Smooth muscle cell of trachea (primary cell): ENCODE results near the gene CSNK2B. TPM values are rescaled to one million over a fixed set of nuclear protein-coding genes. Genes with fewer than 3 reads are reported as not detected.

Source experiments
- total RNA-seq: library from RNA; depleted of rRNA; stranded (reverse); fragments of >200 nt; gene quantifications from 2 replicates; pipeline ENCODE4 v1.2.1, GENCODE V29; 2014

Gene CSNK2B
- 112 and 124 TPM in 2 replicates for total RNA-seq

GRCh38 chr6:31665501-31666336 is at the start of gene CSNK2B:
TSS of gene CSNK2B (plus strand) at chr6:31666080. CDS start at chr6:31666832, 752 bp downstream.

GRCh38 chr6:31620586-31621319 is 45.1 kb upstream of the CSNK2B start, which contains the start of gene PRRC2A:
TSS of gene PRRC2A (plus strand) at chr6:31620715. CDS start at chr6:31622790, 2,075 bp downstream.

GRCh38 chr6:31655349-31656237 is 10.3 kb upstream of the CSNK2B start, which contains the start of gene APOM:
TSS of gene APOM (plus strand) at chr6:31655894. CDS start at chr6:31655967, 73 bp downstream.

DNA sequence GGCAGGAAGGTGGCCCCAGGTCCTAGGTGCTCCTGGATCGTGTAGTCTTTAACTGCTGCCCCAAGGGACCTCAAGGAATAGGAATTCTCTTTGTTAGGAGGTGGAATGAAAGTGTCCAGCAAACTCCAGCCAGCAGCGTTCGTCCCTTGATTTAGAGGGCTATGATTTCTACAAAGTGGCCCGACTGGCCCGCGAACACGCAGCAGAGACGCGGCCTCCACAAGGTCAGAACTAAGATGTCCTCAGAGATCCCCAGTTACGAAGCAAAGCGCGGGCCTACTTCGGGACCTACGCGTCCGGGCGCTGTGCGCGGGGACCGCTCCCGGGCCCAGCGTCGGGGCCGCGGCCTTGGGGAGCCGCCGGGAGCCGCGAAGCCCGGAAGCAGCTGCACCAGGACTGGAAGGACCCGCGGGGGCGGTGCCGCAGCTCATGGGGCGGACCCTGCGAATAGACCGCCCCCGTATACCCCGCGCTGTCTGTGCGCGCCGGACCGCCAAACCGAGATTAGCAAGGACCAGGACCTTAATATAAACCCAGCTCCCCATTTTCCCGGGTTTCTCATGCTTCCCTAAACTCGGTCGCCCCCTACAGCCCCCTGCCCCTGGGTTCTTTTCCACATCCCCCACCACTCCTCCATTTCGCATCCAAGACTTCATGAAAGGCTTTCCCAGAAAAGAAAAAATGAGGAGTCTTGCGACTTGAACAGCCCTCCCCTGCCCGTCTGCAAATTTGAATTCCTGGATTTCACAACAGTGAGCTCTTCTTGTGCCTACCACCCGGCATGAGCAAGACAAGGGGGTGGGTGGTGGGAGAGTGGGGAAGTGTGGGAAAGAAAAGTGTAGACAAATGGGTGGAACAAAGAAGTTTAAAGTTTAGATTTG is 5.3 kb upstream of the CSNK2B start, which contains the start of gene C6orf47:
Gene C6orf47, minus strand, starts transcription at position 398 of the 881 bp plus-strand sequence. CDS start 831 bp downstream, outside the sequence.

GRCh38 chr6:31664790-31665500 is 935 bp upstream of the CSNK2B start, which contains the start of gene GPANK1:
TSS of gene GPANK1 (minus strand) at chr6:31664997. CDS start at chr6:31664478, 519 bp downstream.

GRCh38 chr6:31669676-31670075 is 3.8 kb downstream of the CSNK2B start, which contains the start of gene LY6G5B:
TSS of gene LY6G5B (plus strand) at chr6:31669976. CDS start at chr6:31670951, 975 bp downstream.

GRCh38 chr6:31680226-31681134 is 14.6 kb downstream of the CSNK2B start, which contains the start of gene LY6G5C:
TSS of gene LY6G5C (minus strand) at chr6:31681067. CDS start at chr6:31680373, 694 bp downstream.

GRCh38 chr6:31702819-31703716 is 37.2 kb downstream of the CSNK2B start, which contains the start of gene ABHD16A:
TSS of gene ABHD16A (minus strand) at chr6:31703324. CDS start at chr6:31703281, 43 bp downstream.

DNA sequence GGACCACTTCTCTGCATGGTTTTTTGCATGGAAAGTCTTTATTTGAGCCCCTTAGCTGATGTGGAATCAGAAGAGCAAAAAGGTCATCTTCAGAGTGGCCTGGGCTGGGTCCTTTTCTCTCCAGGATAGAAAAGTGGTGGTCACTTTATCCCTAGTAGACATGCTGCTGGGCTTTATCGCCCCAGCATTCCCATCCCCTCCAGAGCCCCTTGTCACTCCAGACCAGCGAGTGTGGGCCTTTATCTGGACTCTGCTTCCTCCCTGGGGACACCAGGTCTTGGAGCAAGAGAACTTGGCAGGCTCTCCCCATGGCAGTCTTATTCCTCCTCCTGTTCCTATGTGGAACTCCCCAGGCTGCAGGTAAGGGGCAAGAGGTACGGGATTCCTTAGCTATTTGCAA is 40.7 kb downstream of the CSNK2B start, which contains the start of gene LY6G6F:
Gene LY6G6F, plus strand, starts transcription at position 268 of the 400 bp plus-strand sequence. Its CDS starts 41 bp downstream, at position 309.

DNA sequence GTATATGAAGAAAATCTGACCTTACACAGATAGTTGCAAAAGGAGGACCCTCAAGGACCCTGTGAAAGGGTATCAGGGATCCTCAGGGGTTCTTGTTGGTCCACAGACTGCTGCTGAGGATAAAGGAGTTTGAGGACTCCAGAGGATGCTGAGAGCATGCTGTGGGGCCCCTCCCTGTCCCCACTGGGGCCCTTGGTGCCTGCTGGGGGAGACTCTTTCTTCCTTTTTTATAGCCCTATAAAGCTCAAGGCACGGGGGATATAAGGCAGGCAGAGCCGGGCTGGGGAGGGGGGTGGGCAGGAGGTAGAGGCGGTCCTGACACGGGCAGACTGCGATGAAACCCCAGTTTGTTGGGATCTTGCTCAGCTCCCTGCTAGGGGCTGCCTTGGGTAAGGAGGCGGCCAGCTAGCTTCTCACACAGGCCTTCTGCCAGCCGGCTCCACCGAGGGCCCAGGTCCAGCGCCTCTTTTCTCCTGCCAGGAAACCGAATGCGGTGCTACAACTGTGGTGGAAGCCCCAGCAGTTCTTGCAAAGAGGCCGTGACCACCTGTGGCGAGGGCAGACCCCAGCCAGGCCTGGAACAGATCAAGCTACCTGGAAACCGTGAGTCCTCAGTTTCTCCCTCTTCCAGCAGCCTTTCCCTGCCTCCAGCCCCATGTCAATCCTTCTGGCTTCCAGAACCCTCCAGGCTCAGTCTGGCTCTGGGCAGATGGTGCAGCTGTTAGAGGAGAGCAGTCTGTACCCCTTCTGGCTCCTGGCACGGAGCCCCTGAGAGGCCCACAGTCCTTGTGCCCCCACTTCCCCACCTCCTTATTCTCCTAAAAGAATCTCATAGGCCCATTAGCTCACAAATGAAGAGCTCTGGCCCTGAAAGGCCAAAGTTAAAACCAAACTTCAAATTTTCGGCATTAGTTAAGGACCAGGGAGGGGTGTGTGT is 49.4 kb downstream of the CSNK2B start, which contains the start of gene LY6G6D:
Gene LY6G6D, plus strand, starts transcription at position 327 of the 937 bp plus-strand sequence. Its CDS starts 8 bp downstream, at position 335.

Other genes starting within 250 kb of the CSNK2B start
- gene MICB, start 167.9 kb upstream of the CSNK2B start, total RNA-seq: 8.4 and 10.5 TPM in 2 replicates
- not detected in 2 replicates for gene MCCD1, start 137.1 kb upstream of the CSNK2B start, total RNA-seq
- 332 and 492 TPM in 2 replicates for gene DDX39B, start 124.1 kb upstream of the CSNK2B start, total RNA-seq
- 5.5 and 5.7 TPM in 2 replicates for gene ATP6V1G2, start 119.5 kb upstream of the CSNK2B start, total RNA-seq
- 23.3 and 41.0 TPM in 2 replicates for gene NFKBIL1, start 118.5 kb upstream of the CSNK2B start, total RNA-seq
- not detected in 2 replicates for gene LTA, start 93.8 kb upstream of the CSNK2B start, total RNA-seq
- not detected in 2 replicates for gene TNF, start 90.5 kb upstream of the CSNK2B start, total RNA-seq
- gene LTB, start 83.7 kb upstream of the CSNK2B start, total RNA-seq: not detected in 2 replicates
- gene LST1, start 79.8 kb upstream of the CSNK2B start, total RNA-seq: not detected in 2 replicates
- gene NCR3, start 73.1 kb upstream of the CSNK2B start, total RNA-seq: not detected in 2 replicates
- gene AIF1, start 50.8 kb upstream of the CSNK2B start, total RNA-seq: not detected in 2 replicates
- gene PRRC2A, start 45.4 kb upstream of the CSNK2B start, total RNA-seq: 46.6 and 50.6 TPM in 2 replicates
- 171 and 206 TPM in 2 replicates for gene BAG6, start 13.4 kb upstream of the CSNK2B start, total RNA-seq
- 1.0 and 1.3 TPM in 2 replicates for gene APOM, start 10.2 kb upstream of the CSNK2B start, total RNA-seq
- 21.7 and 24.8 TPM in 2 replicates for gene C6orf47, start 5.3 kb upstream of the CSNK2B start, total RNA-seq
- gene GPANK1, start 1.1 kb upstream of the CSNK2B start, total RNA-seq: 13.2 and 20.9 TPM in 2 replicates
- 3.2 and 3.8 TPM in 2 replicates for gene LY6G5B, start 3.9 kb downstream of the CSNK2B start, total RNA-seq
- gene LY6G5C, start 15.0 kb downstream of the CSNK2B start, total RNA-seq: 0.66 and 0.73 TPM in 2 replicates
- gene ABHD16A, start 37.2 kb downstream of the CSNK2B start, total RNA-seq: 47.6 and 58.2 TPM in 2 replicates
- not detected in 2 replicates for gene LY6G6F, start 40.8 kb downstream of the CSNK2B start, total RNA-seq
- gene LY6G6D, start 49.3 kb downstream of the CSNK2B start, total RNA-seq: not detected in 2 replicates
- gene LY6G6C, start 55.7 kb downstream of the CSNK2B start, total RNA-seq: not detected in 2 replicates
- not detected in 2 replicates for gene MPIG6B, start 57.3 kb downstream of the CSNK2B start, total RNA-seq
- gene DDAH2, start 63.2 kb downstream of the CSNK2B start, total RNA-seq: 93.8 and 161 TPM in 2 replicates
- gene CLIC1, start 70.5 kb downstream of the CSNK2B start, total RNA-seq: 662 and 1,073 TPM in 2 replicates
- 5.8 and 15.9 TPM in 2 replicates for gene MSH5, start 73.9 kb downstream of the CSNK2B start, total RNA-seq
- gene SAPCD1, start 96.6 kb downstream of the CSNK2B start, total RNA-seq: 1.3 and 1.9 TPM in 2 replicates
- gene VWA7, start 111.2 kb downstream of the CSNK2B start, total RNA-seq: 0.50 and 1.2 TPM in 2 replicates
- 60.0 and 75.2 TPM in 2 replicates for gene VARS1, start 129.7 kb downstream of the CSNK2B start, total RNA-seq
- gene LSM2, start 140.9 kb downstream of the CSNK2B start, total RNA-seq: 19.4 and 39.1 TPM in 2 replicates
- gene HSPA1L, start 149.2 kb downstream of the CSNK2B start, total RNA-seq: 1.5 TPM in 2 replicates
- 98.0 and 168 TPM in 2 replicates for gene HSPA1A, start 149.5 kb downstream of the CSNK2B start, total RNA-seq
- gene HSPA1B, start 161.7 kb downstream of the CSNK2B start, total RNA-seq: 140 and 202 TPM in 2 replicates
- 80.6 and 120 TPM in 2 replicates for gene NEU1, start 196.7 kb downstream of the CSNK2B start, total RNA-seq
- 0.17 TPM in 1 of 2 replicates, not detected in the other for gene SLC44A4, start 212.9 kb downstream of the CSNK2B start, total RNA-seq
- gene EHMT2, start 231.6 kb downstream of the CSNK2B start, total RNA-seq: 62.0 and 93.5 TPM in 2 replicates
- gene ZBTB12, start 236.0 kb downstream of the CSNK2B start, total RNA-seq: 3.8 and 9.8 TPM in 2 replicates